Fibroblast of pulmonary artery (primary cell): Measurements from ENCODE around the gene PTBP1.
A peak's percentile ranks its signal among the peaks of the same experiment; 100 is the strongest.
"Not testable (repeated sequence)": the region's sequence is repeated elsewhere in the genome, so short reads cannot be mapped to it uniquely, and the experiment has no call there.

ENCODE experiments used
- DNase-seq: peaks from one replicate; pipeline ENCODE4 v3.0.0-alpha.2; 2010; ENCODE audit warnings: low read depth
- H3K4me3 ChIP-seq: replicated peaks from 2 replicates; pipeline ENCODE4 v1.5.1; 2011; ENCODE audit warnings: low read depth, mild to moderate bottlenecking, control low read depth, low read length, moderate library complexity
- CTCF ChIP-seq: IDR thresholded peaks from 2 replicates; pipeline ENCODE4 v1.5.1; 2011; ENCODE audit warnings: mild to moderate bottlenecking, control low read depth, low read length, inconsistent platforms; ENCODE audit errors: missing control alignments

PTBP1 gene

GRCh38 chr19:853014-853585, 55.8 kb downstream of the PTBP1 start:
- H3K4me3 ChIP-seq, result no peak overlapping the region
- DNase-seq, result no peak
- TF ChIP-seq CTCF, result no peak

GRCh38 chr19:853614-854220, 56.5 kb downstream of the PTBP1 start:
- H3K4me3 ChIP-seq, DNase-seq: not testable (repeated sequence)

GRCh38 chr19:854549-854948, 57.3 kb downstream of the PTBP1 start:
- DNase-seq, result no peak
- no peak overlapping the region for H3K4me3 ChIP-seq
- TF ChIP-seq CTCF, result no peak

- no peak for TF ChIP-seq CTCF
- no peak for DNase-seq
- no peak overlapping the region for H3K4me3 ChIP-seq
Measured at GRCh38 chr19:855142-855541, 57.9 kb downstream of the PTBP1 start.

- TF ChIP-seq CTCF, result no peak
- no peak overlapping the region for H3K4me3 ChIP-seq
- DNase-seq, result no peak
Measured at GRCh38 chr19:855566-856120, 58.4 kb downstream of the PTBP1 start.

- DNase-seq, result no peak
- TF ChIP-seq CTCF, result no peak
- H3K4me3 ChIP-seq, result no peak overlapping the region
Measured at GRCh38 chr19:858284-858683, 61.0 kb downstream of the PTBP1 start.

GRCh38 chr19:858868-859843, 61.9 kb downstream of the PTBP1 start, which contains the start of gene CFD:
Gene CFD (plus strand): TSS chr19:859664. CDS start chr19:859690, 26 bp downstream.
- no peak for DNase-seq
- no peak for TF ChIP-seq CTCF
- H3K4me3 ChIP-seq, result peak within 1 kb of the TSS; percentile 22
